Right lobe of liver (tissue), 6 donors: ENCODE results near the gene UVRAG. TPM values are rescaled to one million over a fixed set of nuclear protein-coding genes. Genes with fewer than 3 reads are reported as not detected.
"Not testable (repeated sequence)": the region's sequence is repeated elsewhere in the genome, so short reads cannot be mapped to it uniquely, and the experiment has no call there.

ENCODE experiments used
- ATAC-seq, 4 donors: fragments of 200-7000 bp; cut with Tn5 transposase; one replicate each; pipeline ENCODE4 v1.9.1; 2020; ENCODE audit warnings: mild to moderate bottlenecking in 4 of 4, moderate library complexity in 4 of 4
- DNase-seq, 3 donors: peaks; one replicate each; pipeline ENCODE4 v3.0.0-alpha.2; 2020
- H3K27ac ChIP-seq, 3 donors: fragments of 200-600 bp; one replicate each; pipeline ENCODE4 v1.8.0; 2022
- H3K27me3 ChIP-seq, 2 donors: fragments of 200-600 bp; one replicate each; pipeline ENCODE4 v1.8.0; 2022
- H3K36me3 ChIP-seq, 4 donors: fragments of 200-600 bp; sonication (generic) in 1 of 4; one replicate each; pipeline versions ENCODE4 v1.5.1 to v1.8.0; 2017 to 2022; ENCODE audit warnings: control low read depth in 1 of 4
- H3K4me1 ChIP-seq, 4 donors: fragments of 200-600 bp; sonication (generic) in 1 of 4; one replicate each; pipeline versions ENCODE4 v1.5.1 to v1.8.0; 2017 to 2022; ENCODE audit warnings: control low read depth in 1 of 4
- H3K4me3 ChIP-seq, 3 donors: fragments of 200-600 bp; one replicate each; pipeline ENCODE4 v1.8.0; 2022
- H3K9me3 ChIP-seq, 4 donors: fragments of 200-600 bp; sonication (generic) in 1 of 4; one replicate each; pipeline versions ENCODE4 v1.5.1 to v1.8.0; 2017 to 2022; ENCODE audit warnings: control low read depth in 1 of 4
- POLR2A ChIP-seq: fragments of 450-650 bp; IDR thresholded peaks from one replicate; pipeline ENCODE4 v1.6.1; 2017; ENCODE audit warnings: antibody characterized with exemption, mild to moderate bottlenecking
- WGBS: methylation state at CpG from one replicate; pipeline ENCODE4 v1.1.6; 2018; ENCODE audit warnings: low coverage, low lambda C conversion rate; ENCODE audit not compliant: insufficient coverage; ENCODE audit errors: missing lambda C conversion rate; 5-methylcytosine and 5-hydroxymethylcytosine counted together
- intact Hi-C, 2 donors: fragments of 100-400 bp; cut with DNase I; formaldehyde crosslinking; loops; one replicate each; pipeline versions ENCODE4 v1.11.2 to v1.14.1; 2022
- total RNA-seq, 6 experiments: library from RNA; depleted of rRNA in 2 of 6; stranded (reverse); fragments of >200 nt in 2 of 6; fragmentation: NEBNext Ultra II Directional in 3 of 6; extraction: Animal tissue kit (Norgen Biotek cat#: 25700) in 3 of 6; gene quantifications; one replicate each; pipeline versions ENCODE4 v1.1.0 to v1.2.4, GENCODE V29; 2016 to 2023
- TF ChIP-seq, protein P1 (sequence below), 4 donors: fragments of 200-600 bp in 3 of 4; fragments of 450-650 bp in 1 of 4; IDR thresholded peaks; one replicate each; pipeline versions ENCODE4 v1.5.1 to v1.8.0; 2016 to 2022; ENCODE audit warnings: antibody characterized with exemption in 4 of 4, mild to moderate bottlenecking in 2 of 4
- donor health status: DM: no; HTN: yes; CAD: no.
- donor health status: DM: no; HTN: no; CAD: no.
- donor health status: DM: no; HTN: no; CAD: no.
- donor health status: DM: no; HTN: yes; CAD: no.
- donor health status: DM: no; HTN: yes; CAD: no.

The UVRAG gene
- total RNA-seq, 6 experiments from 2014 or later, result 8.8 to 12.6 (median 10.3) TPM

- intact Hi-C loops, result loop anchor here in 1 of 2 donors (5.0 kb wide), 1 partner anchor 76 kb away; no protein-coding TSS in a partner anchor
- no peak overlapping the region for H3K27ac ChIP-seq
- no peak for ATAC-seq
- peaks cover 0 to 13% (median 0%) of the 10 kb centered on the region in 4 donors for H3K4me1 ChIP-seq
- no peak overlapping the region for H3K4me3 ChIP-seq
- H3K36me3 ChIP-seq, result no peaks in the 10 kb centered on the region
- no peak for DNase-seq
- H3K27me3 ChIP-seq, result no peaks in the 10 kb centered on the region
- TF ChIP-seq, protein P1, sequence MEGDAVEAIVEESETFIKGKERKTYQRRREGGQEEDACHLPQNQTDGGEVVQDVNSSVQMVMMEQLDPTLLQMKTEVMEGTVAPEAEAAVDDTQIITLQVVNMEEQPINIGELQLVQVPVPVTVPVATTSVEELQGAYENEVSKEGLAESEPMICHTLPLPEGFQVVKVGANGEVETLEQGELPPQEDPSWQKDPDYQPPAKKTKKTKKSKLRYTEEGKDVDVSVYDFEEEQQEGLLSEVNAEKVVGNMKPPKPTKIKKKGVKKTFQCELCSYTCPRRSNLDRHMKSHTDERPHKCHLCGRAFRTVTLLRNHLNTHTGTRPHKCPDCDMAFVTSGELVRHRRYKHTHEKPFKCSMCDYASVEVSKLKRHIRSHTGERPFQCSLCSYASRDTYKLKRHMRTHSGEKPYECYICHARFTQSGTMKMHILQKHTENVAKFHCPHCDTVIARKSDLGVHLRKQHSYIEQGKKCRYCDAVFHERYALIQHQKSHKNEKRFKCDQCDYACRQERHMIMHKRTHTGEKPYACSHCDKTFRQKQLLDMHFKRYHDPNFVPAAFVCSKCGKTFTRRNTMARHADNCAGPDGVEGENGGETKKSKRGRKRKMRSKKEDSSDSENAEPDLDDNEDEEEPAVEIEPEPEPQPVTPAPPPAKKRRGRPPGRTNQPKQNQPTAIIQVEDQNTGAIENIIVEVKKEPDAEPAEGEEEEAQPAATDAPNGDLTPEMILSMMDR (IDR thresholded peaks at IDR 0.05), result no peak
- no peak for TF ChIP-seq POLR2A
- no peaks in the 10 kb centered on the region for H3K9me3 ChIP-seq
- 66% methylated on average over 5 of the region's 5 CpGs for WGBS
Measured at GRCh38 chr11:75872887-75873416, 57.9 kb downstream of the UVRAG start.

DNA sequence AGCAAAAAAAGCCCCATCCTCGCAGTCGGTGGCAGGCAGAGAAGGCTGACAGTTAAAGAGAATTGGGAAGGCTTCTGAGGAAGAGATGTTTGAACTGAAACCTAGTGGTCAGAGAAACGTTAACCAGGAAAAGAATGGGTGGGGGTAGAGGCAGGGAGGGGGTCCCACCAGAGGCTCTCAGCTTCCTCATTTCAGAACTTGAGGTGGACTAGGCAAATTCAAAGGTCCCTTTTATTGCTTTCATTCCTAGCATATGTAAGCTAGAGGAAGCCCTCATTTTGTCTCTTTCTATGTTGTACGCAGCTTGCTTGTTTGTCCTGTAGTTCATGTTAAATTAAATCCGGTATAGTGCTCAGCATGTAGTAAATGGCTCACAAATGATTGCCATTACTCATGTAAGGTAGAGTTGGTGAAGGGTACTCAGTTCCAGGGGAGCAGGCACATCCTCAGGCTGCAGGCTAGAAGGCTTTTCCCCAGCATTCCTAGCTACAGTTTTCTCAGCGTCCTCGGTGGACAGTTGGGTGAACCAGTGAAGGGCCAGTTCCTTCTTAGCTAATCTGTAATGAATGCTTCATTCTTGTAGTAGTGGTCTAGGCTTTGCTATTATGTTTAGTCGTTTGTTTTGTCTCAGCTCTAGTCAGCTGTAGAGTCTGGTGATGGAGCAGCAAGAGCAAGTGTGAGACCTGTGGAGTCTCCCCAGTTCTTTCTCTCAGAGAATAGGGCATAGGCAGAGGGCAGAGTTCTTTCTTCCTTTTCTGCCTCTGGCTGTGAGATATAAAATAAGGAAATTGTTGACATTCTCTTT is 58.6 kb downstream of the UVRAG start:
- DNase-seq (no peak), ATAC-seq (peak in 2 of 4 donors; percentile 28 to 46)
- H3K36me3 ChIP-seq, result no peaks in the 10 kb centered on the region
- intact Hi-C loops, result loop anchor here in 1 of 2 donors (5.0 kb wide), 1 partner anchor 76 kb away; no protein-coding TSS in a partner anchor
- peaks cover 0 to 10% (median 0%) of the 10 kb centered on the region in 4 donors for H3K4me1 ChIP-seq
- no peaks in the 10 kb centered on the region for H3K9me3 ChIP-seq
- 59% methylated on average over 8 of the region's 8 CpGs for WGBS
- no peak overlapping the region for H3K27ac ChIP-seq
- H3K27me3 ChIP-seq, result no peaks in the 10 kb centered on the region
- H3K4me3 ChIP-seq, result no peak overlapping the region
- TF ChIP-seq, protein P1 (IDR thresholded peaks at IDR 0.05), result no peak
- no peak for TF ChIP-seq POLR2A

GRCh38 chr11:75874684-75875341 is 59.8 kb downstream of the UVRAG start:
- TF ChIP-seq, protein P1 (IDR thresholded peaks at IDR 0.05), result no peak
- no peak for TF ChIP-seq POLR2A
- no peak overlapping the region for H3K4me3 ChIP-seq
- H3K36me3 ChIP-seq, result no peaks in the 10 kb centered on the region
- H3K9me3 ChIP-seq, result no peaks in the 10 kb centered on the region
- intact Hi-C loops, result loop anchor here in 1 of 2 donors (5.0 kb wide), 1 partner anchor 78 kb away; no protein-coding TSS in a partner anchor
- WGBS, result 50% methylated on average over 5 of the region's 5 CpGs
- peaks cover 0 to 5% (median 0%) of the 10 kb centered on the region in 4 donors for H3K4me1 ChIP-seq
- ATAC-seq (no peak), DNase-seq (no peak)
- no peaks in the 10 kb centered on the region for H3K27me3 ChIP-seq
- no peak overlapping the region for H3K27ac ChIP-seq

DNA sequence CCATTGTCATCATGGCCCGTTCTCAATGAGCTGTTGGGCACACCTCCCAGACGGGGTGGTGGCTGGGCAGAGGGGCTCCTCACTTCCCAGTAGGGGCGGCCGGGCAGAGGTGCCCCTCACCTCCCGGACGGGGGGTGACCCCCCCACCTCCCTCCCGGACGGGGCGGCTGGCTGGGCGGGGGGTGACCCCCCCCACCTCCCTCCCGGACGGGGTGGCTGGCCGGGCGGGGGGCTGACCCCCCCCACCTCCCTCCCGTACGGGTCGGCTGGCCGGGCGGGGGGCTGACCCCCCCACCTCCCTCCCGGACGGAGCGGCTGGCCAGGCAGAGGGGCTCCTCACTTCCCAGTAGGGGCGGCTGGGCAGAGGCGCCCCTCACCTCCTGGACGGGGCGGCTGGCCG is 62.3 kb downstream of the UVRAG start:
- H3K27me3 ChIP-seq, H3K27ac ChIP-seq, H3K4me3 ChIP-seq, H3K36me3 ChIP-seq, DNase-seq, H3K4me1 ChIP-seq, intact Hi-C loops, ATAC-seq, H3K9me3 ChIP-seq: not testable (repeated sequence)
- 90% methylated on average over 2 of the region's 27 CpGs for WGBS

DNA sequence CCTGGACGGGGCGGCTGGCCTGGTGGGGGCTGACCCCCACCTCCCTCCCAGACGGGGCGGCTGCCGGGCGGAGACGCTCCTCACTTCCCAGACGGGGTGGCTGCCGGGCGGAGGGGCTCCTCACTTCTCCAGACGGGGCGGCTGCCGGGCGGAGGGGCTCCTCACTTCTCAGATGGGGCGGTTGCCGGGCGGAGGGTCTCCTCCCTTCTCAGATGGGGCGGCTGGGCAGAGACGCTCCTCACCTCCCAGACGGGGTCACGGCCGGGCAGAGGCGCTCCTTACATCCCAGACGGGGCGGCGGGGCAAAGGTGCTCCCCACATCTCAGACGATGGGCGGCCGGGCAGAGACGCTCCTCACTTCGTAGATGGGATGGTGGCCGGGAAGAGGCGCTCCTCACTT is 62.9 kb downstream of the UVRAG start:
- DNase-seq, H3K36me3 ChIP-seq, H3K9me3 ChIP-seq, H3K27ac ChIP-seq, intact Hi-C loops, ATAC-seq, H3K4me3 ChIP-seq, H3K4me1 ChIP-seq, H3K27me3 ChIP-seq: not testable (repeated sequence)
- no CpG with 5 or more reads among the region's 33 CpGs for WGBS
